Uterus (tissue), 2 donors: Measurements from ENCODE around the gene GLMP.
A peak's percentile ranks its signal among the peaks of the same experiment; 100 is the strongest.

Source experiments
- CTCF ChIP-seq, 4 experiments: fragments of 200-600 bp in 2 of 4; fragments of 450-650 bp in 2 of 4; sonication (generic) in 2 of 4; IDR thresholded peaks; one replicate each; pipeline ENCODE4 v1.5.1; 2016 to 2019; ENCODE audit warnings: antibody characterized with exemption in 4 of 4, mild to moderate bottlenecking in 2 of 4, moderate library complexity in 1 of 4
- POLR2A ChIP-seq, 2 donors: fragments of 450-650 bp; IDR thresholded peaks; one replicate each; pipeline ENCODE4 v1.6.1; 2016; ENCODE audit warnings: antibody characterized with exemption in 2 of 2, mild to moderate bottlenecking in 1 of 2, moderate library complexity in 1 of 2

DNA sequence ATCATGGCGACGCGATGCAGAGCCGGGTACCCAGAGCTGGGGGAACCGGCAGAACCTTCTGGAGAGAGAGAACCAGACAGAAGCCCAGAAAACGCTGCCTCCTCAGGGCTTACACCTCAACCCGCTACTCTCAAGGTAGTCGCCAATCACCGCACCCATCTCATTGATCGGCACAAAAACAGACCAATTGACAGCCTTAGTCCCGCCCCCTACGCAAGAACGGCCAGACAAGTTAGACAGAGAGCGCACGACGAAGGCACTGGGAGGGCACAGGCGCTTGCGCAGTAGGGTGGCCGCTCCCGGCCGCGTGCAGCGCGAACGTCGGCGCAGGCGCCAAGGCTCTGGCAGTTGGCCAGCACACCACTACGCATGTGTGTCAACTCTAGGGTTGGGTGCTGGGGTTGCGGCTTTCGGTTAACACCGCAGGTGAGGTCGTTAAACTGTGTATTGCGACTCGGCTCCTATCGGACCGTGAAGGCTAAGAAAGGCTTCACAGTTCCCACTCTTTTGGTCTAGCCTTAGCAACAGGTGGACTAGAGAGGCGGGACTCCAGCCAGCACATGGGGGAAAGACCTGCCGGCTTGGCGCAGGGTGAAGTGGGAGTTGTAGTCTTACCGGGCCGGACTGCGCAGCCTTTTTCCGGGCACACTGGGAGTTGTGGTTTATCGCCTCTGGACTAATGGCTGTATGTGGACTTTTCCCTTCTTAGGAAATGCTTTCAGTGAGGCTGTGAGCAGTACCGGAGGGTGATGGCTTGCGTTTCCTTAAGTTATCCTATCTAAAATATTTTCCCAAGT is 42.9 kb upstream of the GLMP start, which contains the start of the genes CCT3 and TSACC:
- TF ChIP-seq CTCF (IDR thresholded peaks at IDR 0.05) (no peak), POLR2A (IDR thresholded peaks at IDR 0.05) (peak; percentile 8 to 56)
